GM23338 (cell line): ENCODE results near the gene TRIO.

Experiments
- CTCF ChIP-seq, 2 experiments: fragments of 200-600 bp in 1 of 2; sonication (generic) in 1 of 2; conservative IDR thresholded peaks; 2 replicates each; pipeline versions ENCODE4 v1.5.1 to v1.6.1; 2016 to 2017; ENCODE audit warnings: antibody characterized with exemption in 2 of 2, low read depth in 2 of 2, mild to moderate bottlenecking in 2 of 2, moderate library complexity in 1 of 2
- EZH2 ChIP-seq: fragments of 200-600 bp; sonication (generic); IDR thresholded peaks from one replicate; pipeline ENCODE4 v1.8.0; 2017; ENCODE audit warnings: antibody characterized with exemption, mild to moderate bottlenecking, low read depth; ENCODE audit not compliant: unreplicated experiment
- JUNB ChIP-seq: IDR thresholded peaks from one replicate; pipeline ENCODE4 v1.6.1; 2016; ENCODE audit warnings: antibody characterized with exemption; ENCODE audit not compliant: unreplicated experiment
- POLR2AphosphoS5 ChIP-seq: IDR thresholded peaks from 2 replicates; pipeline ENCODE4 v1.6.1; 2016; ENCODE audit warnings: antibody characterized with exemption, low read depth
- TF ChIP-seq, protein P1 (sequence below): IDR thresholded peaks from one replicate; pipeline ENCODE4 v1.6.1; 2018; ENCODE audit warnings: antibody characterized with exemption; ENCODE audit not compliant: unreplicated experiment

DNA sequence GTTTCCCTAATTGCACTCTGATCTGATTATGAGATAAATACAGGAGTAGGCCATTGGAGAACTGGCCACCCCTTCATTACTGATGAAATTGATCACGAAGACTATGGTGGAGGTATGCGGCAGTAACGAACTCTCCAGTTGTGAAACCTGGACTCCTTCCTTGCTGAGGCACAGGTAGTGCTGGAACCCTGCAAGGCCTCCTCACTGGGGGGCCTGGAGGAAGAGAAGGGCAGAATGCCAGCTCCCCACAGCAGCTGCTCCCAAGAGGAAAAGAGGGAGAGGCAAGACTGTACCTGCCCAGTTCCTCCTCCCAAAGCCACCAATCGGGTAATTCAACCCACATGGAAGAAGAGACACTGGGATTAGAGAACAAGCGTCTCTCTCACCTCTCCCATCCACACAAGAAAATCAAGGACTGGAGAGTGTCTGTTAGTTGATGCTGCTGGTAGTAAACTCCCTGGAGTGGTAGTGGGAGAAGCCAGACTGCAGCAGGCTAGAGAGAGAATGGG lies 19.1 kb upstream of the TRIO start:
- TF ChIP-seq CTCF (conservative IDR thresholded peaks at IDR 0.05; ENCODE audit: low read depth in 2 of 2) (no peak), JUNB (no peak), EZH2 (no peak), POLR2AphosphoS5 (no peak)
- TF ChIP-seq, protein P1, sequence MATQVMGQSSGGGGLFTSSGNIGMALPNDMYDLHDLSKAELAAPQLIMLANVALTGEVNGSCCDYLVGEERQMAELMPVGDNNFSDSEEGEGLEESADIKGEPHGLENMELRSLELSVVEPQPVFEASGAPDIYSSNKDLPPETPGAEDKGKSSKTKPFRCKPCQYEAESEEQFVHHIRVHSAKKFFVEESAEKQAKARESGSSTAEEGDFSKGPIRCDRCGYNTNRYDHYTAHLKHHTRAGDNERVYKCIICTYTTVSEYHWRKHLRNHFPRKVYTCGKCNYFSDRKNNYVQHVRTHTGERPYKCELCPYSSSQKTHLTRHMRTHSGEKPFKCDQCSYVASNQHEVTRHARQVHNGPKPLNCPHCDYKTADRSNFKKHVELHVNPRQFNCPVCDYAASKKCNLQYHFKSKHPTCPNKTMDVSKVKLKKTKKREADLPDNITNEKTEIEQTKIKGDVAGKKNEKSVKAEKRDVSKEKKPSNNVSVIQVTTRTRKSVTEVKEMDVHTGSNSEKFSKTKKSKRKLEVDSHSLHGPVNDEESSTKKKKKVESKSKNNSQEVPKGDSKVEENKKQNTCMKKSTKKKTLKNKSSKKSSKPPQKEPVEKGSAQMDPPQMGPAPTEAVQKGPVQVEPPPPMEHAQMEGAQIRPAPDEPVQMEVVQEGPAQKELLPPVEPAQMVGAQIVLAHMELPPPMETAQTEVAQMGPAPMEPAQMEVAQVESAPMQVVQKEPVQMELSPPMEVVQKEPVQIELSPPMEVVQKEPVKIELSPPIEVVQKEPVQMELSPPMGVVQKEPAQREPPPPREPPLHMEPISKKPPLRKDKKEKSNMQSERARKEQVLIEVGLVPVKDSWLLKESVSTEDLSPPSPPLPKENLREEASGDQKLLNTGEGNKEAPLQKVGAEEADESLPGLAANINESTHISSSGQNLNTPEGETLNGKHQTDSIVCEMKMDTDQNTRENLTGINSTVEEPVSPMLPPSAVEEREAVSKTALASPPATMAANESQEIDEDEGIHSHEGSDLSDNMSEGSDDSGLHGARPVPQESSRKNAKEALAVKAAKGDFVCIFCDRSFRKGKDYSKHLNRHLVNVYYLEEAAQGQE: no peak
